Measurements from ENCODE around the gene MUC22. TPM values are rescaled to one million over a fixed set of nuclear protein-coding genes. Genes with fewer than 3 reads are reported as not detected.

Gene MUC22
- not detected for total RNA-seq

- Histone ChIP-seq H3K27ac (no peak within 1 kb of the TSS), H3K27me3 (no peaks in the 10 kb centered on the region), H3K4me3 (no peak within 1 kb of the TSS), H3K4me1 (no peaks in the 10 kb centered on the region), H3K36me3 (no peaks in the 10 kb centered on the region), H3K9me3 (no peaks in the 10 kb centered on the region)
- no peak for TF ChIP-seq CTCF (IDR thresholded peaks at IDR 0.05)
- intact Hi-C loops (cut with DNase I) = no loop called here
- no peak for DNase-seq (ENCODE audit: low spot score in 2 of 2)
Measured at GRCh38 chr6:31010393-31011060, at the start of gene MUC22. MUC22 (plus strand) TSS chr6:31010474; CDS start chr6:31010707, 233 bp downstream.

GRCh38 chr6:30960907-30961673, 49.2 kb upstream of the MUC22 start:
- Histone ChIP-seq H3K9me3 (no peaks in the 10 kb centered on the region), H3K27ac (no peak overlapping the region), H3K36me3 (no peaks in the 10 kb centered on the region), H3K4me1 (no peaks in the 10 kb centered on the region), H3K27me3 (no peaks in the 10 kb centered on the region), H3K4me3 (no peak overlapping the region)
- intact Hi-C loops (cut with DNase I) = no loop called here
- DNase-seq (ENCODE audit: low spot score in 2 of 2) = no peak
- no peak for TF ChIP-seq CTCF (IDR thresholded peaks at IDR 0.05)

GRCh38 chr6:30962716-30963115, 47.6 kb upstream of the MUC22 start:
- H3K36me3 ChIP-seq = no peaks in the 10 kb centered on the region
- intact Hi-C loops (cut with DNase I) = no loop called here
- H3K27ac ChIP-seq = no peak overlapping the region
- H3K9me3 ChIP-seq = no peaks in the 10 kb centered on the region
- H3K4me3 ChIP-seq = no peak overlapping the region
- no peaks in the 10 kb centered on the region for H3K4me1 ChIP-seq
- DNase-seq (ENCODE audit: low spot score in 2 of 2) = no peak
- H3K27me3 ChIP-seq = no peaks in the 10 kb centered on the region
- no peak for TF ChIP-seq CTCF (IDR thresholded peaks at IDR 0.05)

GRCh38 chr6:30963641-30964040, 46.6 kb upstream of the MUC22 start:
- Histone ChIP-seq H3K36me3 (no peaks in the 10 kb centered on the region), H3K4me3 (no peak overlapping the region), H3K27ac (no peak overlapping the region), H3K9me3 (no peaks in the 10 kb centered on the region), H3K4me1 (no peaks in the 10 kb centered on the region), H3K27me3 (no peaks in the 10 kb centered on the region)
- TF ChIP-seq CTCF (IDR thresholded peaks at IDR 0.05) = no peak
- no peak for DNase-seq (ENCODE audit: low spot score in 2 of 2)
- intact Hi-C loops (cut with DNase I) = no loop called here

GRCh38 chr6:30964075-30964474, 46.2 kb upstream of the MUC22 start:
- Histone ChIP-seq H3K9me3 (no peaks in the 10 kb centered on the region), H3K27ac (no peak overlapping the region), H3K36me3 (no peaks in the 10 kb centered on the region), H3K4me1 (no peaks in the 10 kb centered on the region), H3K27me3 (no peaks in the 10 kb centered on the region), H3K4me3 (no peak overlapping the region)
- intact Hi-C loops (cut with DNase I) = no loop called here
- no peak for DNase-seq (ENCODE audit: low spot score in 2 of 2)
- TF ChIP-seq CTCF (IDR thresholded peaks at IDR 0.05) = no peak
